Heart left ventricle (tissue), 16 donors: Measurements from ENCODE around the gene GJB2. TPM values are rescaled to one million over a fixed set of nuclear protein-coding genes. Genes with fewer than 3 reads are reported as not detected.

Experiments used
- ATAC-seq, 4 donors: fragments of 200-7000 bp; cut with Tn5 transposase; one replicate each; pipeline ENCODE4 v1.9.1; 2020 to 2022; ENCODE audit warnings: moderate library complexity in 4 of 4, mild to moderate bottlenecking in 3 of 4, moderate number of reproducible peaks in 1 of 4
- DNase-seq, 5 donors: peaks; one replicate each; pipeline ENCODE4 v3.0.0-alpha.2; 2020
- H3K27ac ChIP-seq, 12 donors: fragments of 200-600 bp; sonication (generic) in 4 of 12; one replicate each; pipeline versions ENCODE4 v1.5.0 to v1.8.0; 2016 to 2022; ENCODE audit warnings: mild to moderate bottlenecking in 2 of 12
- H3K27me3 ChIP-seq, 9 donors: fragments of 200-600 bp; sonication (generic) in 2 of 9; one replicate each; pipeline versions ENCODE4 v1.5.1 to v1.8.0; 2016 to 2022; ENCODE audit warnings: mild to moderate bottlenecking in 3 of 9
- H3K36me3 ChIP-seq, 9 donors: fragments of 200-600 bp; sonication (generic) in 2 of 9; one replicate each; pipeline versions ENCODE4 v1.5.0 to v1.8.0; 2018 to 2022; ENCODE audit warnings: mild to moderate bottlenecking in 2 of 9
- H3K4me1 ChIP-seq, 12 donors: fragments of 200-600 bp; sonication (generic) in 4 of 12; one replicate each; pipeline versions ENCODE4 v1.5.0 to v1.8.0; 2016 to 2022; ENCODE audit warnings: mild to moderate bottlenecking in 3 of 12
- H3K4me3 ChIP-seq, 12 donors: fragments of 200-600 bp; sonication (generic) in 4 of 12; one replicate each; pipeline versions ENCODE4 v1.5.0 to v1.8.0; 2017 to 2022; ENCODE audit warnings: mild to moderate bottlenecking in 9 of 12, moderate library complexity in 4 of 12
- H3K9me3 ChIP-seq, 12 donors: fragments of 200-600 bp; sonication (generic) in 4 of 12; one replicate each; pipeline versions ENCODE4 v1.5.0 to v1.8.0; 2016 to 2022; ENCODE audit warnings: mild to moderate bottlenecking in 1 of 12
- CTCF ChIP-seq, 12 donors: fragments of 200-600 bp; sonication (generic) in 4 of 12; IDR thresholded peaks; one replicate each; pipeline versions ENCODE4 v1.5.0 to v1.8.0; 2018 to 2022; ENCODE audit warnings: antibody characterized with exemption in 12 of 12, mild to moderate bottlenecking in 5 of 12
- POLR2A ChIP-seq, 2 donors: fragments of 450-650 bp; IDR thresholded peaks; one replicate each; pipeline ENCODE4 v1.6.1; 2017; ENCODE audit warnings: antibody characterized with exemption in 2 of 2, mild to moderate bottlenecking in 2 of 2, moderate library complexity in 2 of 2
- WGBS, 4 donors: extraction: QIAGEN DNeasy Blood & Tissue Kit in 2 of 4; methylation state at CpG; one replicate each; pipeline versions ENCODE4 v1.1.5 to v1.1.7; 2013 to 2018; 5-methylcytosine and 5-hydroxymethylcytosine counted together
- intact Hi-C, 10 donors: fragments of 100-400 bp; cut with DNase I; formaldehyde crosslinking; loops; one replicate each; pipeline versions ENCODE4 v1.11.1 to v1.14.2; 2022
- polyA plus RNA-seq, 2 donors: library from polyadenylated mRNA; stranded (reverse); fragments of 200-250 nt; gene quantifications; one replicate each; pipeline ENCODE4 v1.2.3, GENCODE V29; 2013
- total RNA-seq, 9 donors: library from RNA; depleted of rRNA in 2 of 9; stranded (reverse); fragments of >200 nt in 2 of 9; fragmentation: NEBNext Ultra II Directional in 3 of 9; extraction: Animal tissue kit (Norgen Biotek cat#: 25700) in 3 of 9; gene quantifications; one replicate each; pipeline versions ENCODE4 v1.1.0 to v1.2.4, GENCODE V29; 2016 to 2023
- donor health status: ischemic (EF 13 %, LVEDD 7.1; RV severe dilation, severe dysfunction).
- donor health status: healthy with polysubstance abuse.
- donor health status: DM: no; HTN: yes; CAD: no.
- donor health status: DM: no; HTN: no; CAD: no.
- donor health status: ischemic (EF 25% LVEDD 6.9; RV normal size, moderate dysfunction).
- donor health status: ischemic (EF 25% LVEDD 5.7; RV mildly dilated, moderate dysfunction).
- donor health status: healthy.
- donor health status: DM: yes; HTN: yes; CAD: no.
- donor health status: ischemic (EF 35%, LVEDD 5.7; RV mildly dilated, moderate dysfunction).
- donor health status: nonischemic (EF 11% LVEDD 7.7; RV severe dilation, severe dysfunction).
- donor health status: DM: yes; HTN: yes; CAD: no.
- donor health status: PGD.
- donor health status: ischemic (EF 29% LVEDD 5.4; RV normal size, mild dysfunction).
- donor health status: nonischemic (EF 23%, LVEDD 6.1; RV moderate dilation, normal function).

The GJB2 gene
- total and polyA plus RNA-seq, 11 donors: 0.10 to 2.0 (median 0.26) TPM; not detected in 1

DNA sequence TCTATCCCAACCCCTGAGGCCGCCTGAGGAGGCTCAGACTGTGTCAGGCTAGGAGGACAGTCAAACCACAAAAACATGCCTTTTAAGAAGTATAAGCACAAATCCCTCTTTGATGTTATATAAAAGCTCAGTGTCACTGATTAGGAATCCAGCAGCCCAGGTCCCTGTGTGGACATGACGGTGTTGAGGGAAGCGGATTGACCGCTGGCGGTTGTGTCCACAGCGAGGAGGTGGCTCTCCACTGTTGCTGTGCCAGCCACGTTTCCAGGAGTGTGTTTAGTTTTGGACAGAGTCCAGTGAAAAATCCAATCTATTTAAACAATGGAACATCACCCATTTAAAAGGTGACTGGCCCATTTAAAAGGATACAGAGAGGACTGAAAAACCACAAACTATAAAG is 24.3 kb downstream of the GJB2 start:
- DNase-seq (no peak), ATAC-seq (no peak)
- Histone ChIP-seq H3K36me3 (no peaks in the 10 kb centered on the region), H3K27me3 (peaks cover 0 to 20% (median 4%) of the 10 kb centered on the region in 9 donors), H3K9me3 (no peaks in the 10 kb centered on the region), H3K4me1 (no peaks in the 10 kb centered on the region), H3K4me3 (no peak overlapping the region), H3K27ac (no peak overlapping the region)
- intact Hi-C loops: loop anchor here in 6 of 10 donors (10.0 kb wide), 3 partner anchors 74 to 184 kb away; no protein-coding TSS in a partner anchor
- TF ChIP-seq CTCF (IDR thresholded peaks at IDR 0.05): no peak
- TF ChIP-seq POLR2A (IDR thresholded peaks at IDR 0.05): no peak
- 71 to 84% (median 83%) methylated on average over 7 of the region's 7 CpGs for WGBS, 4 donors

DNA sequence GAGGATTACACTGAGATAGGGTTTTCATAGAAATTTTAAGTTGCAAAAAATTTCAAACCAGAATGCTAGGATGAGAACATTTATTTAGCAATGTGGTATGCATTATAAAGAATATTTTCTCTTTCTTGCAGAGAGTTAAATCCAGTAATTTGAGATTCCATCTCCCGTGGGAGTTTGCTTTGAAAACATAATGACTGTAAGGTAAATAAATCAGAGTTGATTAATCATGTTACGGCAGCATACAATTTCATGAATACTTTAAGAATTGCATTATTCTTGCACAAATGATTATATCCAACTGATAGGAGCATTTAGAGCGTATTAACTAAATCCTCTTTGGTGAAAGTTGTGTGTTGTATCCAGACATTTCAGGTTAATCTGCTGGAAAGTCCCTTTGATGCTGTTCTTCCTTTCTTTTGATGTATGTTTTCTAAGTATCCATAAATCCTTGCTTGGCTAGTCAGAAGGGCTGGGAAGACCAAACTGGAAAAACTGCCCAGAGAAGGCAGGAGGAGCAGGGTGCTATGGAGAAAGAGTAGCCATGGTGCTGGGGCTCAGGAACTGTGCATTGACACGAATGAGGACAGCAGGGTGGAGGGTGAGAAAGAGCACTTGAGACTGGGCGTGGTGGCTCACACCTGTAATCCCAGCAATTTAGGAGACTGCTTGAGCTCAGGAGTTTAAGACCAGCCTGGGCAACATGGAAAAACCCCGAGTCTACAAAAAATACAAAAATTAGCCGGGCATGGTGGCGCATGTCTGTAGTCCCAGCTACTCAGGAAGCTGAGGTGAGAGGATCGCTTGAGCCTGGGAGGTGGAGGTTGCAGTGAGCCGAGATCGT is 27.1 kb downstream of the GJB2 start:
- Histone ChIP-seq H3K27me3 (peaks cover 0 to 42% (median 13%) of the 10 kb centered on the region in 9 donors), H3K9me3 (no peaks in the 10 kb centered on the region), H3K27ac (no peak overlapping the region), H3K36me3 (no peaks in the 10 kb centered on the region), H3K4me1 (peaks cover 0 to 13% (median 4%) of the 10 kb centered on the region in 12 donors), H3K4me3 (no peak overlapping the region)
- no peak for ATAC-seq
- no peak for TF ChIP-seq POLR2A (IDR thresholded peaks at IDR 0.05)
- TF ChIP-seq CTCF (IDR thresholded peaks at IDR 0.05): no peak
- intact Hi-C loops: loop anchor here in 6 of 10 donors (10.0 kb wide), 3 partner anchors 71 to 181 kb away; no protein-coding TSS in a partner anchor
- no peak for DNase-seq
- 78 to 87% (median 85%) methylated on average over 11 of the region's 11 CpGs for WGBS, 4 donors

- H3K27me3 ChIP-seq: peaks cover 8 to 77% (median 28%) of the 10 kb centered on the region in 9 donors
- TF ChIP-seq CTCF (IDR thresholded peaks at IDR 0.05) (no peak), POLR2A (IDR thresholded peaks at IDR 0.05) (no peak)
- H3K4me3 ChIP-seq: peak overlapping the region in 10 of 12 donors; percentile 50 to 72 (median 65)
- H3K27ac ChIP-seq: peak overlapping the region in 11 of 12 donors; percentile 56 to 90 (median 78)
- no peak for DNase-seq
- no peaks in the 10 kb centered on the region for H3K36me3 ChIP-seq
- H3K4me1 ChIP-seq: peaks cover 0 to 23% (median 8%) of the 10 kb centered on the region in 12 donors
- H3K9me3 ChIP-seq: no peaks in the 10 kb centered on the region
- intact Hi-C loops: loop anchor here in 9 of 10 donors (1.0 to 10.0 kb wide), 15 partner anchors 21 to 235 kb away; no protein-coding TSS in a partner anchor
- peak in 1 of 4 donors; percentile 3 for ATAC-seq
- 36 to 49% (median 41%) methylated on average over 15 to 16 of the region's 16 CpGs for WGBS, 4 donors
These were observed 30.8 kb downstream of the GJB2 start for GRCh38 chr13:20161951-20162300.

GRCh38 chr13:20161275-20161950 is 31.3 kb downstream of the GJB2 start:
- intact Hi-C loops: loop anchor here in 9 of 10 donors (1.0 to 10.0 kb wide), 14 partner anchors 21 to 234 kb away; no protein-coding TSS in a partner anchor
- peaks cover 8 to 80% (median 32%) of the 10 kb centered on the region in 9 donors for H3K27me3 ChIP-seq
- peak overlapping the region in 11 of 12 donors; percentile 56 to 90 (median 78) for H3K27ac ChIP-seq
- peaks cover 0 to 23% (median 8%) of the 10 kb centered on the region in 12 donors for H3K4me1 ChIP-seq
- no peaks in the 10 kb centered on the region for H3K36me3 ChIP-seq
- DNase-seq (peak in 4 of 5 donors; percentile 51 to 61 (median 56)), ATAC-seq (peak; percentile 53 to 78 (median 69))
- no peaks in the 10 kb centered on the region for H3K9me3 ChIP-seq
- 2 to 5% (median 3%) methylated on average over 21 to 79 of the region's 79 CpGs for WGBS, 4 donors
- TF ChIP-seq CTCF (IDR thresholded peaks at IDR 0.05): peak in 1 of 12 donors; percentile 2
- no peak for TF ChIP-seq POLR2A (IDR thresholded peaks at IDR 0.05)
- peak overlapping the region; percentile 45 to 72 (median 62) for H3K4me3 ChIP-seq
